Subcutaneous abdominal adipose tissue (tissue), 5 donors: Measurements from ENCODE around the gene PFDN1.
A peak's percentile ranks its signal among the peaks of the same experiment; 100 is the strongest.
"Not testable (repeated sequence)": the region's sequence is repeated elsewhere in the genome, so short reads cannot be mapped to it uniquely, and the experiment has no call there.

Source experiments
- H3K27ac ChIP-seq: one replicate; pipeline ENCODE4 v1.7.0; 2013; ENCODE audit warnings: low read depth, mild to moderate bottlenecking, inconsistent platforms, low read length, moderate library complexity
- H3K27me3 ChIP-seq, 5 donors: one replicate each; pipeline ENCODE4 v1.7.0; 2013; ENCODE audit warnings: low read length in 5 of 5, inconsistent platforms in 1 of 5; ENCODE audit not compliant: control insufficient read depth in 5 of 5, insufficient read depth in 4 of 5
- H3K36me3 ChIP-seq, 5 donors: one replicate each; pipeline ENCODE4 v1.7.0; 2013; ENCODE audit warnings: low read length in 5 of 5; ENCODE audit not compliant: control insufficient read depth in 5 of 5, insufficient read depth in 5 of 5
- H3K4me1 ChIP-seq, 5 donors: one replicate each; pipeline ENCODE4 v1.7.0; 2013; ENCODE audit warnings: low read length in 5 of 5, mild to moderate bottlenecking in 3 of 5, moderate library complexity in 1 of 5; ENCODE audit not compliant: control insufficient read depth in 5 of 5, insufficient read depth in 5 of 5
- H3K4me3 ChIP-seq, 5 donors: one replicate each; pipeline ENCODE4 v1.7.0; 2013; ENCODE audit warnings: low read length in 5 of 5, low read depth in 1 of 5
- H3K9ac ChIP-seq, 5 donors: one replicate each; pipeline ENCODE4 v1.7.0; 2013; ENCODE audit warnings: low read length in 5 of 5, mild to moderate bottlenecking in 4 of 5, moderate library complexity in 3 of 5
- H3K9me3 ChIP-seq, 5 donors: one replicate each; pipeline ENCODE4 v1.7.0; 2013; ENCODE audit warnings: low read length in 5 of 5; ENCODE audit not compliant: control insufficient read depth in 5 of 5
- donor health status: healthy.
- donor health status: healthy.
- donor health status: healthy.
- donor health status: healthy.
- donor health status: healthy.

Gene PFDN1

GRCh38 chr5:140343849-140344248 is 40.9 kb upstream of the PFDN1 start:
- peaks cover 0 to 29% (median 14%) of the 10 kb centered on the region in 5 donors for H3K36me3 ChIP-seq
- peaks cover 11 to 78% (median 67%) of the 10 kb centered on the region in 5 donors for H3K4me1 ChIP-seq
- H3K27me3 ChIP-seq, H3K9me3 ChIP-seq: not testable (repeated sequence)
- H3K9ac ChIP-seq = peak overlapping the region in 1 of 5 donors; percentile 68
- peak overlapping the region; percentile 78 for H3K27ac ChIP-seq
- H3K4me3 ChIP-seq = peak overlapping the region in 4 of 5 donors; percentile 37 to 87 (median 74)

GRCh38 chr5:140342896-140343295 is 40.0 kb upstream of the PFDN1 start:
- Histone ChIP-seq H3K4me1 (peaks cover 11 to 75% (median 67%) of the 10 kb centered on the region in 5 donors), H3K27me3 (no peaks in the 10 kb centered on the region), H3K9ac (peak overlapping the region in 1 of 5 donors; percentile 33), H3K9me3 (no peaks in the 10 kb centered on the region), H3K36me3 (peaks cover 0 to 36% (median 17%) of the 10 kb centered on the region in 5 donors), H3K4me3 (peak overlapping the region in 2 of 5 donors; percentile 33 to 87), H3K27ac (peak overlapping the region; percentile 78)

- peak overlapping the region in 1 of 5 donors; percentile 19 for H3K9ac ChIP-seq
- H3K9me3 ChIP-seq = no peaks in the 10 kb centered on the region
- no peaks in the 10 kb centered on the region for H3K27me3 ChIP-seq
- H3K36me3 ChIP-seq = peaks cover 0 to 43% (median 20%) of the 10 kb centered on the region in 5 donors
- H3K4me1 ChIP-seq = peaks cover 11 to 76% (median 61%) of the 10 kb centered on the region in 5 donors
- H3K27ac ChIP-seq = peak overlapping the region; percentile 78
- peak overlapping the region in 4 of 5 donors; percentile 10 to 87 (median 37) for H3K4me3 ChIP-seq
These were observed 39.4 kb upstream of the PFDN1 start for GRCh38 chr5:140342287-140342686.

GRCh38 chr5:140341591-140341990 is 38.7 kb upstream of the PFDN1 start:
- peak overlapping the region; percentile 63 for H3K27ac ChIP-seq
- H3K9me3 ChIP-seq = no peaks in the 10 kb centered on the region
- peaks cover 0 to 47% (median 23%) of the 10 kb centered on the region in 5 donors for H3K36me3 ChIP-seq
- no peaks in the 10 kb centered on the region for H3K27me3 ChIP-seq
- H3K9ac ChIP-seq = peak overlapping the region in 2 of 5 donors; percentile 18 to 19
- H3K4me3 ChIP-seq = peak overlapping the region in 4 of 5 donors; percentile 10 to 46 (median 37)
- H3K4me1 ChIP-seq = peaks cover 11 to 72% (median 58%) of the 10 kb centered on the region in 5 donors

GRCh38 chr5:140340605-140341121 is 37.8 kb upstream of the PFDN1 start:
- Histone ChIP-seq H3K36me3 (peaks cover 0 to 56% (median 27%) of the 10 kb centered on the region in 5 donors), H3K27me3 (no peaks in the 10 kb centered on the region), H3K27ac (no peak overlapping the region), H3K4me1 (peaks cover 11 to 77% (median 59%) of the 10 kb centered on the region in 5 donors), H3K4me3 (peak overlapping the region in 1 of 5 donors; percentile 46), H3K9ac (no peak overlapping the region), H3K9me3 (no peaks in the 10 kb centered on the region)

- Histone ChIP-seq H3K36me3 (peaks cover 0 to 64% (median 35%) of the 10 kb centered on the region in 5 donors), H3K27ac (no peak overlapping the region), H3K4me3 (no peak overlapping the region), H3K9me3 (no peaks in the 10 kb centered on the region), H3K27me3 (no peaks in the 10 kb centered on the region), H3K9ac (no peak overlapping the region), H3K4me1 (peaks cover 11 to 68% (median 48%) of the 10 kb centered on the region in 5 donors)
These were observed 36.7 kb upstream of the PFDN1 start for GRCh38 chr5:140339636-140340035.

GRCh38 chr5:140338908-140339307 is 36.0 kb upstream of the PFDN1 start:
- H3K36me3 ChIP-seq = peaks cover 0 to 68% (median 41%) of the 10 kb centered on the region in 5 donors
- no peaks in the 10 kb centered on the region for H3K27me3 ChIP-seq
- peaks cover 11 to 60% (median 42%) of the 10 kb centered on the region in 5 donors for H3K4me1 ChIP-seq
- no peaks in the 10 kb centered on the region for H3K9me3 ChIP-seq
- no peak overlapping the region for H3K4me3 ChIP-seq
- H3K9ac ChIP-seq = no peak overlapping the region
- H3K27ac ChIP-seq = no peak overlapping the region

- Histone ChIP-seq H3K27ac (no peak overlapping the region), H3K27me3 (no peaks in the 10 kb centered on the region), H3K36me3 (peaks cover 0 to 71% (median 46%) of the 10 kb centered on the region in 5 donors), H3K9ac (no peak overlapping the region), H3K4me3 (no peak overlapping the region), H3K4me1 (peaks cover 8 to 55% (median 39%) of the 10 kb centered on the region in 5 donors), H3K9me3 (no peaks in the 10 kb centered on the region)
These were observed 35.4 kb upstream of the PFDN1 start for GRCh38 chr5:140338336-140338735.

- H3K4me1 ChIP-seq = peaks cover 8 to 50% (median 36%) of the 10 kb centered on the region in 5 donors
- no peaks in the 10 kb centered on the region for H3K27me3 ChIP-seq
- H3K9me3 ChIP-seq = no peaks in the 10 kb centered on the region
- H3K27ac ChIP-seq = no peak overlapping the region
- peaks cover 0 to 76% (median 50%) of the 10 kb centered on the region in 5 donors for H3K36me3 ChIP-seq
- H3K9ac ChIP-seq = no peak overlapping the region
- H3K4me3 ChIP-seq = no peak overlapping the region
These were observed 35.0 kb upstream of the PFDN1 start for GRCh38 chr5:140337880-140338279.

GRCh38 chr5:140336388-140336787 is 33.5 kb upstream of the PFDN1 start:
- Histone ChIP-seq H3K9ac (peak overlapping the region in 1 of 5 donors; percentile 0), H3K27me3 (no peaks in the 10 kb centered on the region), H3K36me3 (peaks cover 0 to 77% (median 46%) of the 10 kb centered on the region in 5 donors), H3K4me1 (peaks cover 0 to 35% (median 21%) of the 10 kb centered on the region in 5 donors), H3K27ac (peak overlapping the region; percentile 5), H3K4me3 (no peak overlapping the region), H3K9me3 (no peaks in the 10 kb centered on the region)
